Heart right ventricle (tissue), 12 donors: Measurements from ENCODE around the gene PCDHA13. TPM values are rescaled to one million over a fixed set of nuclear protein-coding genes. Genes with fewer than 3 reads are reported as not detected.

Experiments
- polyA plus RNA-seq, 2 donors: library from polyadenylated mRNA; stranded (reverse); fragments of 200-250 nt; gene quantifications; one replicate each; pipeline ENCODE4 v1.2.3, GENCODE V29; 2013
- total RNA-seq, 10 donors: library from RNA; stranded (reverse); fragmentation: NEBNext Ultra II Directional in 3 of 10; extraction: Animal tissue kit (Norgen Biotek cat#: 25700) in 3 of 10; gene quantifications; one replicate each; pipeline versions ENCODE4 v1.2.1 to v1.2.4, GENCODE V29; 2021 to 2023
- donor health status: ischemic (EF 13 %, LVEDD 7.1; RV severe dilation, severe dysfunction).
- donor health status: healthy with polysubstance abuse.
- donor health status: DM: no; HTN: yes; CAD: no.
- donor health status: DM: no; HTN: no; CAD: no.
- donor health status: ischemic (EF 25% LVEDD 6.9; RV normal size, moderate dysfunction).
- donor health status: ischemic (EF 25% LVEDD 5.7; RV mildly dilated, moderate dysfunction).
- donor health status: healthy.
- donor health status: nonischemic (EF 11% LVEDD 7.7; RV severe dilation, severe dysfunction).
- donor health status: DM: yes; HTN: yes; CAD: no.
- donor health status: PGD.
- donor health status: ischemic (EF 29% LVEDD 5.4; RV normal size, mild dysfunction).
- donor health status: nonischemic (EF 23%, LVEDD 6.1; RV moderate dilation, normal function).

Gene PCDHA13
- total and polyA plus RNA-seq, 12 donors, result not detected

Other genes with a start within 250 kb of the PCDHA13 start
- 100 to 1,000 TPM in 1 of 10 donors, 10 to 100 TPM in 9; 10.8 to 137 (median 20.3) TPM for gene CD14, start 248.9 kb upstream of the PCDHA13 start, total RNA-seq
- gene CD14, start 248.9 kb upstream of the PCDHA13 start, polyA plus RNA-seq, result 10 to 100 TPM; 14.0 to 30.1 TPM
- 1 to 10 TPM; 1.6 to 5.2 (median 3.2) TPM for gene TMCO6, start 242.7 kb upstream of the PCDHA13 start, total RNA-seq
- 1 to 10 TPM; 6.2 to 7.9 TPM for gene TMCO6, start 242.7 kb upstream of the PCDHA13 start, polyA plus RNA-seq
- 100 to 1,000 TPM in 9 of 10 donors, 10 to 100 TPM in 1; 96.8 to 150 (median 119) TPM for gene NDUFA2, start 234.5 kb upstream of the PCDHA13 start, total RNA-seq
- 100 to 1,000 TPM; 291 to 569 TPM for gene NDUFA2, start 234.5 kb upstream of the PCDHA13 start, polyA plus RNA-seq
- 10 to 100 TPM; 67.5 to 88.5 (median 74.3) TPM for gene IK, start 234.3 kb upstream of the PCDHA13 start, total RNA-seq
- gene IK, start 234.3 kb upstream of the PCDHA13 start, polyA plus RNA-seq, result 10 to 100 TPM; 43.0 to 77.7 TPM
- 10 to 100 TPM; 10.5 to 14.5 (median 12.2) TPM for gene WDR55, start 217.2 kb upstream of the PCDHA13 start, total RNA-seq
- gene WDR55, start 217.2 kb upstream of the PCDHA13 start, polyA plus RNA-seq, result 10 to 100 TPM; 12.2 to 15.7 TPM
- gene DND1, start 208.5 kb upstream of the PCDHA13 start, total RNA-seq, result under 1 TPM in 9 of 10 donors, not detected in 1; 0.17 to 0.60 (median 0.30) TPM
- gene DND1, start 208.5 kb upstream of the PCDHA13 start, polyA plus RNA-seq, result 1 to 10 TPM in 1 of 2 donors, under 1 TPM in 1; 0.81 to 2.0 TPM
- 10 to 100 TPM; 30.3 to 41.8 (median 35.8) TPM for gene HARS1, start 190.8 kb upstream of the PCDHA13 start, total RNA-seq
- 10 to 100 TPM; 52.7 to 53.2 TPM for gene HARS1, start 190.8 kb upstream of the PCDHA13 start, polyA plus RNA-seq
- 10 to 100 TPM; 23.3 to 37.3 (median 30.0) TPM for gene HARS2, start 190.7 kb upstream of the PCDHA13 start, total RNA-seq
- gene HARS2, start 190.7 kb upstream of the PCDHA13 start, polyA plus RNA-seq, result 10 to 100 TPM; 19.2 to 24.9 TPM
- 10 to 100 TPM; 27.9 to 41.4 (median 33.6) TPM for gene ZMAT2, start 181.7 kb upstream of the PCDHA13 start, total RNA-seq
- 10 to 100 TPM; 48.7 to 73.4 TPM for gene ZMAT2, start 181.7 kb upstream of the PCDHA13 start, polyA plus RNA-seq
- under 1 TPM in 1 of 10 donors, not detected in 9; 0.09 TPM for gene PCDHA1, start 96.0 kb upstream of the PCDHA13 start, total RNA-seq
- under 1 TPM in 1 of 2 donors, not detected in 1; 0.07 TPM for gene PCDHA1, start 96.0 kb upstream of the PCDHA13 start, polyA plus RNA-seq
- gene PCDHA2, start 87.3 kb upstream of the PCDHA13 start, total RNA-seq, result under 1 TPM in 2 of 10 donors, not detected in 8; 0.07 to 0.17 TPM
- gene PCDHA2, start 87.3 kb upstream of the PCDHA13 start, polyA plus RNA-seq, result not detected
- under 1 TPM in 6 of 10 donors, not detected in 4; 0.07 to 0.17 (median 0.11) TPM for gene PCDHA3, start 81.1 kb upstream of the PCDHA13 start, total RNA-seq
- under 1 TPM in 1 of 2 donors, not detected in 1; 0.03 TPM for gene PCDHA3, start 81.1 kb upstream of the PCDHA13 start, polyA plus RNA-seq
- under 1 TPM in 7 of 10 donors, not detected in 3; 0.07 to 0.21 (median 0.08) TPM for gene PCDHA4, start 75.1 kb upstream of the PCDHA13 start, total RNA-seq
- under 1 TPM in 1 of 2 donors, not detected in 1; 0.01 TPM for gene PCDHA4, start 75.1 kb upstream of the PCDHA13 start, polyA plus RNA-seq
- gene PCDHA5, start 60.5 kb upstream of the PCDHA13 start, total RNA-seq, result under 1 TPM in 4 of 10 donors, not detected in 6; 0.07 to 0.11 (median 0.08) TPM
- not detected for gene PCDHA5, start 60.5 kb upstream of the PCDHA13 start, polyA plus RNA-seq
- gene PCDHA6, start 54.2 kb upstream of the PCDHA13 start, total RNA-seq, result under 1 TPM in 3 of 10 donors, not detected in 7; 0.14 to 0.31 (median 0.18) TPM
- not detected for gene PCDHA6, start 54.2 kb upstream of the PCDHA13 start, polyA plus RNA-seq
- under 1 TPM in 3 of 10 donors, not detected in 7; 0.07 to 0.15 (median 0.11) TPM for gene PCDHA7, start 47.9 kb upstream of the PCDHA13 start, total RNA-seq
- gene PCDHA7, start 47.9 kb upstream of the PCDHA13 start, polyA plus RNA-seq, result under 1 TPM in 1 of 2 donors, not detected in 1; 0.01 TPM
- under 1 TPM in 2 of 10 donors, not detected in 8; 0.04 to 0.13 TPM for gene PCDHA8, start 40.9 kb upstream of the PCDHA13 start, total RNA-seq
- gene PCDHA8, start 40.9 kb upstream of the PCDHA13 start, polyA plus RNA-seq, result not detected
- under 1 TPM in 4 of 10 donors, not detected in 6; 0.05 to 0.15 (median 0.07) TPM for gene PCDHA9, start 33.7 kb upstream of the PCDHA13 start, total RNA-seq
- not detected for gene PCDHA9, start 33.7 kb upstream of the PCDHA13 start, polyA plus RNA-seq
- gene PCDHA10, start 26.2 kb upstream of the PCDHA13 start, total RNA-seq, result under 1 TPM in 7 of 10 donors, not detected in 3; 0.02 to 0.37 (median 0.07) TPM
- under 1 TPM in 1 of 2 donors, not detected in 1; under 0.01 TPM for gene PCDHA10, start 26.2 kb upstream of the PCDHA13 start, polyA plus RNA-seq
- under 1 TPM in 1 of 10 donors, not detected in 9; 0.07 TPM for gene PCDHA11, start 13.2 kb upstream of the PCDHA13 start, total RNA-seq
- not detected for gene PCDHA11, start 13.2 kb upstream of the PCDHA13 start, polyA plus RNA-seq
- gene PCDHA12, start 6.8 kb upstream of the PCDHA13 start, total RNA-seq, result under 1 TPM in 1 of 10 donors, not detected in 9; 0.11 TPM
- under 1 TPM in 1 of 2 donors, not detected in 1; 0.01 TPM for gene PCDHA12, start 6.8 kb upstream of the PCDHA13 start, polyA plus RNA-seq
- under 1 TPM in 6 of 10 donors, not detected in 4; 0.05 to 0.18 (median 0.09) TPM for gene PCDHAC1, start 44.2 kb downstream of the PCDHA13 start, total RNA-seq
- not detected for gene PCDHAC1, start 44.2 kb downstream of the PCDHA13 start, polyA plus RNA-seq
- 1 to 10 TPM in 2 of 10 donors, under 1 TPM in 7, not detected in 1; 0.12 to 1.6 (median 0.34) TPM for gene PCDHAC2, start 84.4 kb downstream of the PCDHA13 start, total RNA-seq
- under 1 TPM in 1 of 2 donors, not detected in 1; 0.04 TPM for gene PCDHAC2, start 84.4 kb downstream of the PCDHA13 start, polyA plus RNA-seq
- not detected for gene PCDHB1, start 169.2 kb downstream of the PCDHA13 start, total RNA-seq
- not detected for gene PCDHB1, start 169.2 kb downstream of the PCDHA13 start, polyA plus RNA-seq
- gene PCDHB2, start 212.5 kb downstream of the PCDHA13 start, total RNA-seq, result 1 to 10 TPM in 8 of 10 donors, under 1 TPM in 2; 0.87 to 3.8 (median 2.2) TPM
- gene PCDHB2, start 212.5 kb downstream of the PCDHA13 start, polyA plus RNA-seq, result under 1 TPM; 0.58 to 0.59 TPM
- 1 to 10 TPM in 6 of 10 donors, under 1 TPM in 4; 0.40 to 2.0 (median 1.1) TPM for gene PCDHB3, start 218.3 kb downstream of the PCDHA13 start, total RNA-seq
- under 1 TPM; 0.29 to 0.37 TPM for gene PCDHB3, start 218.3 kb downstream of the PCDHA13 start, polyA plus RNA-seq
- 1 to 10 TPM; 1.3 to 3.3 (median 2.3) TPM for gene PCDHB4, start 239.7 kb downstream of the PCDHA13 start, total RNA-seq
- under 1 TPM; 0.51 to 0.78 TPM for gene PCDHB4, start 239.7 kb downstream of the PCDHA13 start, polyA plus RNA-seq